Stimulated activated naive CD8-positive, alpha-beta T cell treated with anti-CD3 and anti-CD28 coated beads, Interleukin-15, Interleukin-2, amounts not matched to agents 100 ng/mL and 50 ng/mL, for 24 hours (primary cell): ENCODE results near the gene LRRC42.
A peak's percentile ranks its signal among the peaks of the same experiment; 100 is the strongest.

Experiments
- H3K27ac Mint-ChIP-seq: one replicate; pipeline ENCODE4 v1.8.0; 2021; ENCODE audit warnings: mild to moderate bottlenecking, mixed read lengths
- H3K27me3 Mint-ChIP-seq: one replicate; pipeline ENCODE4 v1.8.0; 2021; ENCODE audit warnings: mixed read lengths
- H3K36me3 Mint-ChIP-seq: one replicate; pipeline ENCODE4 v1.8.0; 2021; ENCODE audit warnings: low read depth, mixed read lengths
- H3K4me1 Mint-ChIP-seq: one replicate; pipeline ENCODE4 v1.8.0; 2021; ENCODE audit warnings: low read depth, mixed read lengths
- H3K4me3 Mint-ChIP-seq: one replicate; pipeline ENCODE4 v1.8.0; 2021; ENCODE audit warnings: mild to moderate bottlenecking, mixed read lengths
- H3K9me3 Mint-ChIP-seq: one replicate; pipeline ENCODE4 v1.8.0; 2021; ENCODE audit warnings: mixed read lengths

LRRC42 gene

DNA sequence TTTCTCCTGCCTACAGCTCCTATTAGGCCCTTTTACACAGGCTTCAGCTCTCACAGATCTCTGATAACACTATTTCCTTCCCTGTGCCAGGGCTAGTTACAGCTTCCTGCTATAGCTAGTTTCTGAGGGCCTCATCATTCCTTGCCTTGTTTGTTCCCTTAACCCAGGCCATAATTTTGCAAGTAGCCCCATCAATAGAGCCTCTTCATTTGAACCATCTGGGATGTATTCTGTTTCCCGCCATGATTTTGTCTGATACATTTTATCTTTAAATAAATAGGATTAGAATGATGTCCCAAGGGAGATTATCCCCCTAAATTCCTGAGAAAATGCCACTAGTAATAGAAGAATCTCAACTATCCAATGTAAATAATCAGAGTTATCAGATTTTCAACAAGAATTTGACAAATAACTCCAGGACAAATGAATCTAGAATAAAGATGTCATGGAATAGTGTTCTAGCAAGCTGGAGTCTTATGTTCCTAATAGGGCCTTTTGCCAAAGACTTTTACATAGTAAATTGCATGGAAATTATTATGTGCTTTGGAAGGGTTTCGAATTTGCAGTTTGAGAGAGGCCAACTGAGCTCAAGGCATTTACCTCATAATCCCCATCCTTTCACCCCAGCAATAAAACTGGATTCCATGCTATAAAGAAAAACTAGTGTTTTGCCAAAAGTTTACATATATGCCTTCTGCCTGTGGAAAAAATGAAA lies 16.7 kb upstream of the LRRC42 start:
- Mint-ChIP-seq H3K27me3 (no peaks in the 10 kb centered on the region), H3K36me3 (peaks cover 56% of the 10 kb centered on the region), H3K4me3 (no peak overlapping the region), H3K4me1 (no peaks in the 10 kb centered on the region), H3K27ac (no peak overlapping the region), H3K9me3 (peaks cover 3% of the 10 kb centered on the region)

DNA sequence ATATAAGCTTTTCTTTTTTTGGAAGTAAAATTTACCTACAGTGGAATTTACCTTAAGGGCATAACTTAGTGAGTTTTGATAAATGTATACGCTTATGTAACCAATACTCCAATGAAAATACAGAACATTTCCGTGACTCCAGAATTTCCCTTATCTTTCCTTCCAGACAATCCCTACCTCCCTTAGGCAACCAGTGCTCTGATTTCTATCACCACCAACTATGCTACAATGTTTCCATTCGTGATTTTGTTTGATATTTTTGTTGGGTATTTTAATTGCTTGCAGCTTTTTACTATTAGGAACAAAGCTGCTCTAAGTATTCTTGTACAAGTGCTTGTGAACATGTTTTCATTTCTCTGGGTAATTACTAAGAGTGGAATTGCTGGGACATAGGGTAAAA lies 15.2 kb upstream of the LRRC42 start:
- Mint-ChIP-seq H3K9me3 (peaks cover 3% of the 10 kb centered on the region), H3K27me3 (no peaks in the 10 kb centered on the region), H3K4me3 (no peak overlapping the region), H3K27ac (no peak overlapping the region), H3K4me1 (no peaks in the 10 kb centered on the region), H3K36me3 (peaks cover 61% of the 10 kb centered on the region)

DNA sequence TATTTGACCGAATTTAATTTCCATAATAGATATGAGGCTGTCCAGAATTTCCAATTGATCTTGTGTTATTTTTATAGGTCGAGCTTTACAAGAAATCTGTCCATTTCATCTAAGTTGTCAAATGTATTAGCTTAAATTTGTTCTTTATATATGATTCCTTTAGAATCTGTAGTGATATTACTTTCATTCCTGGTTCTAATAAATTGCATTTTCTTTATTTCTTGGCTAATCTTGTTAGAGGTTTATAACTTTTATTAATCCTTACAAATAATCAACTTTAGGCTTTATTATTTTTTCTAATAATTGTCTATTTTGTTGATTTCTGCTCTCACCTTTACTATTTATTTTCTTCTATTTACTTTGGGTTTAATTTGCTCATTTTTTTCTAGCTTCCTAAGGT lies 14.6 kb upstream of the LRRC42 start:
- Mint-ChIP-seq H3K27ac (no peak overlapping the region), H3K27me3 (no peaks in the 10 kb centered on the region), H3K9me3 (peaks cover 3% of the 10 kb centered on the region), H3K4me1 (no peaks in the 10 kb centered on the region), H3K36me3 (peaks cover 61% of the 10 kb centered on the region), H3K4me3 (no peak overlapping the region)

DNA sequence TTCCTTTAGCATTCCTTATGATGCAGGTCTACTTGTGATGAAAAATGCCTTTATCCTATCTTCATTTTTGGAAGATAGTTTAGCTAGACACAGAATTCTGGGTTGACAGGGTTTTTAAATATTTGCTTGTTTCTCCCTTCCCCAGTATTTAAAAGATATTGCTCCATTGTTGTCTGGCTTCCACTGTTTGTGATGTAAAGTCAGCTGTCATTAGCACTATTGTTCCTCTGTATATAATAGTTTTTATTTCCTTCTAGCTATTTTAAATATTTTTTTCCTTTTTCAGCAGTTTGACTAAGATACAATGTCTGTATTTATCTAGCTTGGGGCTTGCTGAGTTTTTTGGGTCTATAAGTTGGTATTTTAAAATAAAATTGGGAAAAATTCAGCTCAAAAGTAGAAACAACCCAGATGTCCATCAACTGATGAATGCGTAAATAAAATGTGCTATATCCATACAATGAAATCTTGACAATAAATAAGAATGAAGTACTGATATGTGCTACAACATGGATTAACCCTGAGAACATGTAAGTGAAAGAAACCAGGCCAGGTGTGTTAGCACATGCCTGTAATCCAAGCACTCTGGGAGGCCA lies 11.9 kb upstream of the LRRC42 start:
- H3K4me3 Mint-ChIP-seq: no peak overlapping the region
- H3K27me3 Mint-ChIP-seq: no peaks in the 10 kb centered on the region
- H3K36me3 Mint-ChIP-seq: peaks cover 65% of the 10 kb centered on the region
- peaks cover 4% of the 10 kb centered on the region for H3K4me1 Mint-ChIP-seq
- peaks cover 3% of the 10 kb centered on the region for H3K9me3 Mint-ChIP-seq
- H3K27ac Mint-ChIP-seq: no peak overlapping the region

DNA sequence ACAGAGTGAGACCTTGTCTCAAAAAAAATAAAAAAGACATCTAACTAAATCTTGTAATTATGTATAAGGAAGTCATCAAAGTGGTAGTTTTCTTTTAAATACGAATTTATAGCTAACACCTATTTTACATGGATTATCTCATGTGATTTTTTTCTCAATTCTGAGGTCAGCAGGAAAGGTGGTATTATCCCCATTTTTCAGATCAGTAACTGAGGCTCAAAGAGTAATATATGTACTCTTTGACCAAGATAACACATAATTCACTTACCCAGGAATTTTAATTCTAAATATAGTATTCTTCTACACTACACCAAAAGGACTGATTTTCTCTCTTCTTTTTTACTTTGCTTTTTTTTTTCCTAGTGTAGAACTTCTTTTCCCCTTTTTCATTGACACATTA lies 9.7 kb upstream of the LRRC42 start:
- no peak overlapping the region for H3K4me3 Mint-ChIP-seq
- H3K4me1 Mint-ChIP-seq: peaks cover 11% of the 10 kb centered on the region
- H3K9me3 Mint-ChIP-seq: peaks cover 3% of the 10 kb centered on the region
- no peak overlapping the region for H3K27ac Mint-ChIP-seq
- peaks cover 65% of the 10 kb centered on the region for H3K36me3 Mint-ChIP-seq
- no peaks in the 10 kb centered on the region for H3K27me3 Mint-ChIP-seq

DNA sequence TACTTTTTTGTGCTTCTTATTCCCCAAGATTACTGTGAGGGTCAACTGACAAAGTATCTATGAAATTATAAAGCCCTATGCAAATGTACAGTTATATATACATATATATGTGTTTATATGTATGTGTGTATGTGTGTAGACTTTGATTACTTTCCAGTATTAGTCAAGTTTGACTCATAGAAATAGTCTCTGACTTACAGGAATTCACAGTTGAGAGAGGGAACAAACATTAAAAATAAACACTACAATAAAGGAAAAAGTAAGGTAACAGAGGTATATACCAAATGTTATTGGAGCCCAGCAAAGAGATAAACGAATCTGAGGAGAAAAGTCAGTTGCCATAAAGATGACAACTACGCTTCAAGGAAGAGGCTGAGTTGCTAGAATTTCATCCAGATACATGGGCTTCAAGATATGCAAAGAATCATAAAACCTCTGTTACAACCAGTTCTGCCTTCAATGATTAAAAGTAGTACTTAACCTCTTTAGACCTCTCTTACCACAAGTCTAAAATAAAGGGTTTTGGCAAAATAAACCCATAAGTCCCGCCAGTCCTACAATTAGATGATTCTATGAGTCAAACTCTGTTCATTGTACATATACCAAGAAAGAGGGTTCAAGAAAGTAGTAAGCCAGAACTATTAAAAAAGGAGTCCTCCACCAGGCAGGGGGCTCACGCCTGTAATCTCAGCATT lies 7.9 kb upstream of the LRRC42 start:
- Mint-ChIP-seq H3K4me1 (peaks cover 25% of the 10 kb centered on the region), H3K4me3 (no peak overlapping the region), H3K9me3 (peaks cover 2% of the 10 kb centered on the region), H3K27me3 (no peaks in the 10 kb centered on the region), H3K36me3 (peaks cover 59% of the 10 kb centered on the region), H3K27ac (no peak overlapping the region)

DNA sequence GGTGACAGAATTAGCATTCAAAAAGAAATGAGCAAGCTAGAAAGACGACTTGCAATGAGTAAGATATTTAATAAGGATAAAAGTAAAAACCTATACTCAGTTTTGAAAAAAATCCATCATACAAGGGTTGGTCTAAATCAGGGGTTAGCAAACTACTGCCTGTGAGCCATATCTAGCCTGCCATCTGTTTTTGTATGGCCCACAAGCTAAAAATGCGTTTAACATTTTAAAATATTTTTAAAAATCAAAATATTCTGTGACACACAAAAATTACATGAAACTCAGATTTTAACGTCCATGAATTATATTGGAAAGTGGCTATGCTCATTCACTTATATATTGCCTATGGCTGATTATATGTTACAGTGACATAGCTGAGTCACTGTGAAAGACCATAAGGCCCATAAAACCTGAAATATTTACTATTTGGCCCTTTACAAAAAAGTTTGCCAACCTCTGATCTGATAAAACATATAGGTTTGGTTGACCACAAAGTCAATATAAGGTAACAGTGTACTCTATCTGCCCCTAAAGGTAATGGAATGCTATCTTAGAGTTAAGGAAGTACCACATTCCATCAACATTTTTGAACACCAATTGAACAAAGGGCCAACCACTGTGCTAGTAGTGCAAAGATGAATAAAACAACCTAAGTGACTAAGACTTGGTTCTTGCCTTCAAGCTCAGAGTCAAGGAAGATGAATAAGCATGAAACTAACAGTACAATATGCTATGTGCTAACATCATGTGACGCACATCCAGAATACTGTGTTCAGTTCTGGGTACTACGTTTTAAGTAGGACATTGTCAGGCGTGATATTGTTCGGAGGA lies 3.8 kb upstream of the LRRC42 start:
- no peaks in the 10 kb centered on the region for H3K27me3 Mint-ChIP-seq
- H3K27ac Mint-ChIP-seq: no peak overlapping the region
- no peak overlapping the region for H3K4me3 Mint-ChIP-seq
- no peaks in the 10 kb centered on the region for H3K9me3 Mint-ChIP-seq
- H3K36me3 Mint-ChIP-seq: peaks cover 42% of the 10 kb centered on the region
- peaks cover 51% of the 10 kb centered on the region for H3K4me1 Mint-ChIP-seq

DNA sequence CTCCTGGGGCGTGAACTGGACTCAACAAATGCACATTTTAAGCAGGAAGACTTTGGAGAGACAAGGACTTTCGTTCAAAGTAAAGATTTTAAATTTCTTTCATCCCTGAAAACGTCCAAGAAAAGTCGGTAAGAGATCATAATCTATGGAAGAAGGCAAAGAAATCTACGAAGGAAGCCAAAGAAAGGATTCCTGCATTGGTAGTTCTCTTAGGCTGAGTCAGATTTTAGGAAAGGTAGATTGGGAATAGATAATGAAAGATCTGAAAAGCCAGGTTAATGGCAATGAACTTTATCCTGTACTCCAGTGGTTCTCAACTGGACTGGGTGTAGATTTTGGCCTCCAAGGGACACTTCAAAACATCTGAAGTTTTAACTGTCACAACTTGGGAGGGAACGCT lies 3.1 kb upstream of the LRRC42 start:
- Mint-ChIP-seq H3K27ac (no peak overlapping the region), H3K4me3 (peak overlapping the region; percentile 45), H3K4me1 (peaks cover 58% of the 10 kb centered on the region), H3K9me3 (no peaks in the 10 kb centered on the region), H3K27me3 (no peaks in the 10 kb centered on the region), H3K36me3 (peaks cover 34% of the 10 kb centered on the region)

DNA sequence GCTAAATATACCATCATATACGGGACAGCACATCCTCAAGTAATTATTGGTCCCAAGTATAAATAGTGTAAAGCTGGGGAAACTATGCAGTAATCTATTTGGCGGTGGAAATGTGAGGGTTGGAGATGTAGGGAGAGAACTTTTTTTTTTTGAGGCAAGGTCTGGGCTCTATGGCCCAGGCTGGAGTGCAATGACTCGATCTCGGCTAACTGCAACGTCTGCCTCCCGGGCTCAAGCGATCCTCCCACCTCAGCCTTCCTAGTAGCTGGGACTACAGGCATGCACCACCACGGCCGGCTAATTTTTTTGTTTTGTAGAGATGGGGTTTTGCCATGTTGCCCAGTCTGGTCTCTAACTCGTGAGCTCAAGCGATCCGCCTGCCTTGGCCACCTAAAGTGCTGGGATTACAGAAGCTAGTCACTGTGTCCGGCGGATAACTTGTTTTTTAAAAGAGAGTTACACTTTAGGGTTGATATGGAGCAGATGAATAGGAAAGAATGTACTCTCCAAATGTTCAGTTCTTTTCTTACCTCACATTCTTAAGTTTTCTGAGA lies 2.6 kb upstream of the LRRC42 start:
- Mint-ChIP-seq H3K27me3 (no peaks in the 10 kb centered on the region), H3K27ac (no peak overlapping the region), H3K9me3 (no peaks in the 10 kb centered on the region), H3K4me3 (peak overlapping the region; percentile 96), H3K36me3 (peaks cover 30% of the 10 kb centered on the region), H3K4me1 (peaks cover 57% of the 10 kb centered on the region)

DNA sequence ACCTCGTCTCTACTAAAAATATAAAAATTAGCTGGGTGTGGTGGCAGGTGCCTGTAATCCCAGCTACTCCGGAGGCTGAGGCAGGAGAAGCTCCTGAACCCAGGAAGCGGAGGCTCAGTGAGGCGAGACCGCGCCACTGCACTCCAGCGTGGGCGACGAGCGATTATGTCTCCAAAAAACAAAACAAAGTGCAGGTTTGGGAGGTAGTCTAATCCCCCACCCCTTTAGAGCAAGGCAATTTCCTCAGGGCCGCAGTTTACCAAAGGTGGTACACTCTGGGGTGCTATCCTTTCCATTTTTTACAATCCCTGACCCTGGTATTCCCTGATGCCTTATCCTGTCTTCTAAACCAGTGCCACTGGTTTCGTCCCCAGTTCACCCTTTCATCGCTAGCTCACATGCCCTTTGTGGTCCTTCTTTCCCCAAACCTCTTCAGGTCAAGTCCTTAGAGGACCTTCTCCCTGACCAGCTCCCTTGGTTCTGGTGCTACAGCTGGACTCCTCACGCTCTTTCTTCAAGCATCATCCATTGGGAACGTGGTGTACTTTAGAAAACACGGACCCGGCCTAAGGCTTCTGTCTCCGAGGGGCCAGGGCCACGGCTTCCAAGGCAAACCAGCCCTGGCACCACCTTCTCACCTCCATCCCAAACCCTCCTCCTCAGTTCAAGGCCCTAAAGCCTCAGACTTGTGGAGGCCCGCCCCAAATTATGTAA lies 1.5 kb upstream of the LRRC42 start:
- H3K4me3 Mint-ChIP-seq: peak overlapping the region; percentile 96
- peaks cover 60% of the 10 kb centered on the region for H3K4me1 Mint-ChIP-seq
- no peaks in the 10 kb centered on the region for H3K27me3 Mint-ChIP-seq
- H3K36me3 Mint-ChIP-seq: peaks cover 22% of the 10 kb centered on the region
- H3K9me3 Mint-ChIP-seq: no peaks in the 10 kb centered on the region
- peak overlapping the region; percentile 93 for H3K27ac Mint-ChIP-seq

DNA sequence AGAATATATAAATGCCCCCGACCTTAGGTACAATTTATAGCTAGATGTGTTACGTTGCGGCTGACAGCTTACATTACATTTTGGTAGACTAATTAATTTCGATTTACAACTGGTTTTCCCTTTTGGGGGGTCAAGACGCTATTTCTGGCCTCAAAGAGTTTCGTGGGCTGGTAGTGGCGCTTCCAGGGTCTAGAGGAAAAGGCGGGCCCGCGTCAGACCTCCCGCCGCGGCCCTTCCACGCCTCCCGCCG lies 1.0 kb upstream of the LRRC42 start:
- Mint-ChIP-seq H3K9me3 (no peaks in the 10 kb centered on the region), H3K27me3 (no peaks in the 10 kb centered on the region), H3K4me3 (peak overlapping the region; percentile 96), H3K36me3 (peaks cover 20% of the 10 kb centered on the region), H3K4me1 (peaks cover 56% of the 10 kb centered on the region), H3K27ac (peak overlapping the region; percentile 93)

DNA sequence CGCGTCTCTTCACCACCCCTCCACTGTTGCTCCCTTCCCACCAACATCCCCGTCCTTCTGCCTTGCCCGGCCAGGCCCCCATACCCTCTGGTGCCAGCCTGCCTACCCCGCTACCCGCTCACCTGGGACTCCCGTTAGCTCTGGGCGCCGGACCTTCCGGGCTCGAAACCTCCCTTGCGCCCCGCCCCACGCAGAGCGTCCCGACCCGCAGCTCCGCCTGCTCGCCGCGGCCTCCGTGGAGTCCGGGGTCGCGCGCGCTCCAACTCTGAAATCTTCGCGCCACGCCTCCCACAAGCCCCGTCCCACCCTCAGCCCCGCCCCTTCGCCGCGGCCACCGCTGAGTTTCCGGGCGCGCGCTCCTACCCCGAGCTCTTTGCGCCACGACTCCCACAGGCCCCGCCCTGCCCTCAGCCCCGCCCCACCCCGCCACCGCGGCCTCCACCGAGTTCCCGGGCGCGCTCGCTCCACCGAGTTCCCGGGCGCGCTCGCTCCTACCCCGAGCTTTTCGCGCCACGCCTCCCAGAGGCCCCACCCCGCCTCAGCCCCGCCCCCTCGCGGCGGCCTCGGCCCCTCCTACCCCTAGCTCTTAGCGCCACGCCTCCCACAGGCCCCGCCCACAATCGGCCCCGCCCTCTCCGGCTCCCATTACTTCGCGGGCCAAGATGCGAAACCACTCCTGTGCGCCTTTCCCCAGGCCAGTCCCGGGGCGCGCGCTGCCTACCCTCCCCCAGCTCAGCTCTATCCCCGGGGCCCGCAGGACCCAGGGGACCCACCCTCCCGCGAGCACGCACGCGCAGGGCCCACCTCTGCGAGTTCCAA lies 508 bp upstream of the LRRC42 start, which contains the start of gene IFT25:
TSS of gene IFT25 (minus strand) at position 267 of the 819 bp plus-strand sequence. CDS start 5,617 bp downstream, outside the sequence.
- Mint-ChIP-seq H3K27ac (peak within 1 kb of the TSS; percentile 93), H3K4me1 (peaks cover 53% of the 10 kb centered on the region), H3K4me3 (peak within 1 kb of the TSS; percentile 96), H3K27me3 (no peaks in the 10 kb centered on the region), H3K36me3 (peaks cover 17% of the 10 kb centered on the region), H3K9me3 (no peaks in the 10 kb centered on the region)

DNA sequence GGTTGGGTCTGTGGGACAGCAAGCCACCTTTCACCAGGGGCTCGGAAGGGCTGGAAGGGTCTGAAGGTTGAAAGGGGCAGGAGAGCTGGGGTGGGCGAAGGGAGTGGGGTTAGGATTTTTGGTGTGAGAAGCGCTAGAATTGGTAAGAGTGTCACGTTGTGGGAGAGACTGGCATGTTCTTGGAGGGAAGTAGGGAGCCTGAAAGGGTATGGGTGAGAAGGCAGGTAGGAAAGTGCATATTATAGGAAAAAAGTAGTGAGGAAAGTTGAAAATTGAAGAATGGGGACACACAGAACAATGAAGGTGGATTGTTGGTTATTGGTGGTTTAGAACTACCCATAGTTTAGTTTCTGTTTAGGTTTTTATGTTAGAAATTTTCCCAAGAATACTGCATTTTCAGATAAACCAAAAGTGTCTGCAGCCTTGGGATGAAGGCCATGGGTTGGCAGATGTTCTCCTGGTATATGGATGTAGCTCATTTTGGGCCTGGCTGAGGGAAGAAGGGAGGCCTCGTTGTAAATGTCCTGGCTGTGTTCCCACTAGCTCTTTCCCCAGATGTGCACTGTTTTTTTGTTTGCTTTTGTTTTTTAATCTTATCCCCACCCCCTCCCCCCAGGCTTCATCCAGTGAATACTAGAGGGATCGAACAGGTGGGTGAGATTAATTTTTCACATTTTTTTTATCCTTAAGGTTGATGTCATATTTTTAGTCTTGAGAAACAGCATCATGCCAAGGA lies 1.2 kb downstream of the LRRC42 start:
- peaks cover 49% of the 10 kb centered on the region for H3K4me1 Mint-ChIP-seq
- H3K9me3 Mint-ChIP-seq: no peaks in the 10 kb centered on the region
- no peaks in the 10 kb centered on the region for H3K27me3 Mint-ChIP-seq
- peak overlapping the region; percentile 69 for H3K4me3 Mint-ChIP-seq
- H3K36me3 Mint-ChIP-seq: peaks cover 21% of the 10 kb centered on the region
- peak overlapping the region; percentile 47 for H3K27ac Mint-ChIP-seq
